ENCODE measurements around the gene ZNF207.
"Not testable (repeated sequence)": the region's sequence is repeated elsewhere in the genome, so short reads cannot be mapped to it uniquely, and the experiment has no call there.

Gene ZNF207

GRCh38 chr17:32335687-32336086, 14.3 kb upstream of the ZNF207 start:
- DNase-seq = no peak

- peak; percentile 48 for DNase-seq
These were observed 8.7 kb upstream of the ZNF207 start for GRCh38 chr17:32341141-32341856.

GRCh38 chr17:32341857-32342602, 7.9 kb upstream of the ZNF207 start, which contains the start of gene C17orf75:
Gene C17orf75 (minus strand): TSS chr17:32342173. CDS start chr17:32342139, 34 bp downstream.
- DNase-seq = peak; percentile 80

DNA sequence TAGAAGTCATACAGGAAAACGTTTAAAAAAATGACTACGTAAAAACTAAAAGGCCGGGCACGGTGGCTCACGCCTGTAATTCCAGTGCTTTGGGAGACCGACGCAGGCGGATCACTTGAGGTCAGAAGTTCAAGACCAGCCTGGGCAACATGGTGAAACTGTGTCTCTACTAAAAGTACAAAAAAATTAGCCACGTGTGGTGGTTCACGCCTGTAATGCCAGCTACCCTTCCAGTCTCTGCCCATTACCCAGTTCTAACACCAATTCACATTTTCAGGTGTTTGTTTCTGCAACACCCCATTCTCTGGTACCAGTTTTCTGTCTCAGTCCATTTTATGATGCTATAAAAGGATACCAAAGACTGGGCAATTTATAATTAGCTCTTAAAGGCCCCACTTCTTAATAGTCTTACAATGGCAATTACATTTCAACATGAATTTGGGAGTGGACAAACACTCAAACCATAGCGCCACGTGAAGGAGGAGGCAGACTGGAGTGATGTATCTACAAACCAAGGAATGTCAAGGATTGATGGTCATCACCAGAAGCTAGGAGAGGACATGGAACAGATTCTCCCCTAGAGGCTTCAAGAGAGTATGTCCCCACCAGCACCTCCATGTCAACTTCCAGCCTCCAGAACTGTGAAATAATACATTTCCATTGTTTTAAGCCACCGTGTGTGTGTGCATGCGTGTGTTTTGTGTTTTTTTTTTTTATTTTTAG, 7.2 kb upstream of the ZNF207 start:
- no peak for DNase-seq

DNA sequence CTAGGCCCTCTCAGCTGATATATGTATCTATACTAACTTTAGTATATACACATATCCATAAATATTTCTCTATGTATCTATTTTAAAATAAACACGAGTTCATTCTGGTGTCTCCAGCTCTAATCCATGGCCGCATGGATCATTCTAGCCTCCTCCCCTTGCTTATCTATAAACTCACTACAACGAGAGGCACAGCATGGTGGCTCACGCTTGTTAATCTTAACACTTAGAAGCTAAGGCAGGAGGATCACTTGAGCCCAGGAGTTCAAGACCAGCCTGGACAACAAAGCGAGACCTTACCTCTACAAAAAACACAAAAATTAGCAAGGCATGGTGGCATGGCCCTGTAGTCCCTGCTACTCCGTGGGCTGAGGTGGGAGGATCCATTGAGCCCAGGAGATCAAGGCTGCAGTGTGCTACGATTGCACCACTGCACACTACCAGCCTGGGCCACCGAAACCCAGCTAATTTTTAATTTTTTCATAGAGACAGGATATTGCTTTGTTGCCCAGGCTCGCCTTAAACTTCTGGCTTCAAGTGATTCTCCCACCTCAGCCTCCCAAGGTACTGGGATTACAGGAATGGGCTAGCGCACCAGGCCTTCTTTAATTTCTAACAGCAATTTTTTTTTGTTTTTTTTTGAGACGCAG, 3.9 kb upstream of the ZNF207 start:
- no peak for DNase-seq

DNA sequence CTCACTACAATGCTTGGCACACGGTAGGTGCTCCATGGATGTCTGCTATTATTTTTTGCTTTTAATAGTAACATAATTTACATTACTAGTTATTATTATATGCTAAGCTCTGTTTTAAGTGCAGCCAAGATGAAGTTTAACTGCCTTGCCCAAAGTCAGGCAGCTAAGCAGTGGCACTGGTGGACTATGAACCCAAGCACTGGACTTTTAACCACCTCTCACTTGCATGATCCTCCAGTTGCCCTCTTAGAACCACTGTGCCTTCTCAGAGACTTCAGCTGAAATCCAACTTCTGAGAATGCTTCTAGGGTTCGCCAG, 1.5 kb upstream of the ZNF207 start:
- no peak for DNase-seq

DNA sequence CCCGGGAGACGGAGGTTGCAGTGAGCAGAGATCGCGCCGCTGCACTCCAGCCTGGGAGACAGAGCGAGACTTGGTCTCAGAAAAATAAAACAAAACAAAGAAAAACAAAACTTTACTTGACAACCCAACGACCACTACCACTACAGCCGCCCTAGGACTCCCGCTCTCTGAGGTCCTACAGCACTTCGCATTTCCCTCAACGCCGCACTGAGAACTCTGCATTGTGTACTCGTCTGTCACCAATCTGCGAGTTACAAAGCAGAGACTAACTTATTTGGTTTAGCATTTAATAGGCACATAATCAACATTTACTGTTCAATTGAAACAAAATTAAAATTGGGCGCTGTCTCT, 479 bp upstream of the ZNF207 start:
- DNase-seq = no peak

DNA sequence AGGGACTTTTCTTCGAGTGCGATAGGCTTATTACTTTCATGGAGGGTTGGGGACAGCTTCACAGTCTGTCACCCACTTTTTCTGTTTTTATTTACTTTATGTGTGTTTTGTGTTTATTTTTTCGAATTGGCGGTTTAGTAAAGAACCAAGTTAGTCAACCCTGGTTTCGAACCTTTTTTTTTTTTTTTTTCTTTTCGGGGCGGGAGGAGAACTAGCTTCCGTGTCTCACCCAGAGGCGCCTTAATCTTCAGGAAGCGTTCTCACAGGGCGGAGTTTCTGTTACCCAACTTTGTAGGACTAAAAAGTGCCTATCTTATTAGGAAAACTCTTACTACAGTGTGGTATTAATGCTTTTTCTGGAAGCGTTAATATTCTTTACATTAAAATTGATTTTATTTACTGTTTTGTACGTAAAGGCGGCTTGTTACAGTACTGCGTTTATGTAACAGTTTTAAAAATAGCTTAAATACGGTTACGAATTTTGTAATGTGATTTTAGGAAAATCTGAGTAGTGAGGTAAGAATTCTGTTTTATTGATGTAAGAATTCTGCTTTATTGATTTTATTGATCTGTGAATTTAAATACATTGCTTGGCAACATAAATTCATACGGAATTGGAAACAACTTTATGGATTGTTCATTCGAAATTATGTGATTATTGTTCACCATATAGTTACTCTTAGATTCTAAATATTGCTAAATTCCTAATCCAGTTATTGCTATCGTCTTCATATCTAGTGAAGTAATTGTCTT, 885 bp downstream of the ZNF207 start:
- DNase-seq = peak; percentile 26

- DNase-seq = not testable (repeated sequence)
These were observed 2.8 kb downstream of the ZNF207 start for GRCh38 chr17:32352734-32353133.

GRCh38 chr17:32355649-32356377, 5.9 kb downstream of the ZNF207 start:
- DNase-seq = no peak

DNA sequence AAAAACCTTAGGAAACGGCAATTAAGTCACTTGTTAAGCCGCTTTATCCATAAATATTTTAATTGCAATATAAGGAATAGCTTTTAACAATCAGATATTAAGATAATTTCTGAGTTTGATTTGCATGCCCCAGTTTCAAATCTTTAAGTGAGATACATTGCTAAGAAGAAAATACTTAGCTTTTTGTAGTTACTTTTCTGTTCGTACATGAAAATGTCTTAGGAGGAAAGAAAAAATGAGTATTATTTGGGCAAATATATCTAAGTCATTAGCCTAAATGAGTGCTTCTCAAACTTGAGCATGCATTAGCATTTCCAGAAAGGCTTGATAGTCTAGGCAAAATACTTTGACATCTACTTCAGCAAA, 6.4 kb downstream of the ZNF207 start:
- DNase-seq = no peak

DNA sequence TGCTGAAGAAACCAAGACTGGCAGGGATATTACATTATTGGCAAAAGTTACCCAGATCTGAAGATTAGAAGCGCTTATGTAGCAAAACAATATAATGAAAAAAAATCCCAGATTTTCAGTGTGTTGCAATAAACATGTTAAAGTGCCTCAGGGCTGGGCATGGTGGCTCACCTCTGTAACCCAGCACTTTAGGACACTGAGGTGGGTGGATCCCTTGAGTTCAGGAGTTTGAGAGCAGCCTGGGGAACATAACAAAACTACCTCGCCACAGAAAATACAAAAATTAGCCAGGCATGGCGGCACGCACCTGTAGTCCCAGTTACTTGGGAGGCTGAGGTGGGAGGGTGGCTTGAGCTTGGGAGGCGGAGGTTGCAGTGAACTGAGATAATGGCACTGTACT, 6.8 kb downstream of the ZNF207 start:
- DNase-seq = no peak

DNA sequence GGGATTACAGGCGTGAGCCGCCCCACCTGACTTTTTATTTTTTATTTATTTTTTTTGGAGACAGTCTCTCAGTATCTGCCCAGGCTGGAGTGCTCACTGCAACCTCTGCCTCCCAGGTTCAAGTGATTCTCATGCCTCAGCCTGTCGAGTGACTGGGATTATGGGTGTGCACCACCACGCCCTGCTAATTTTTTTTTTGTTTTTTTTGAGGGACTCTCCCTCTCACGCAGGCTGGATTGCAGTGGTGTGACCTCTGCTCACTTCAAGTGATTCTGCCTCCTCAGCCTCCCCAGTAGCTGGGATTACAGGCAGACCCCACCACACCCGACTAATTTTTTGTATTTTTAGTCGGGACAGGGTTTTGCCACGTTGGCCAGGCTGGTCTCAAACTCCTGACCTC, 7.7 kb downstream of the ZNF207 start:
- DNase-seq = no peak

DNA sequence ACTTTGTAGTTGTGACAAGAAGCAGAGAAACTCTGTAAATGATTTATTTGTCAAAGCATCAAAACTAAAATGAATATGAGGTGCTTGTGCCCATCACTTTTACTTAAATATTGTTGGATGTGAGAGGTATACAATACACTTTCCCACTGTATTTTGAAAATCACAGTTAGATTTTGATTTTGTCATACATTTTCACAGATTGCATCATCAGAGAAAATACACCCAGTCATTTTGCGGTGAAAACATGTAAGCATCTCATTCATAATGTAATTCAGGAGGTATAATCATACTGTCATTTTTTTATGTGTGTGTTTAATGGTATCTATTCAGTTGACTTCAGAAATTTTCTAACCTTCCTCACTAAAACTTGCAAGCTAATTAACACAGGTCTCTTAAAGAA, 11.3 kb downstream of the ZNF207 start:
- DNase-seq = no peak

GRCh38 chr17:32370426-32370825, 20.5 kb downstream of the ZNF207 start:
- DNase-seq = no peak

GRCh38 chr17:32382526-32383223, 32.7 kb downstream of the ZNF207 start:
- no peak for DNase-seq

- DNase-seq = no peak
These were observed 34.0 kb downstream of the ZNF207 start for GRCh38 chr17:32383926-32384434.

- DNase-seq = no peak
These were observed 35.2 kb downstream of the ZNF207 start for GRCh38 chr17:32385121-32385520.

- no peak for DNase-seq
These were observed 36.0 kb downstream of the ZNF207 start for GRCh38 chr17:32385971-32386370.

DNA sequence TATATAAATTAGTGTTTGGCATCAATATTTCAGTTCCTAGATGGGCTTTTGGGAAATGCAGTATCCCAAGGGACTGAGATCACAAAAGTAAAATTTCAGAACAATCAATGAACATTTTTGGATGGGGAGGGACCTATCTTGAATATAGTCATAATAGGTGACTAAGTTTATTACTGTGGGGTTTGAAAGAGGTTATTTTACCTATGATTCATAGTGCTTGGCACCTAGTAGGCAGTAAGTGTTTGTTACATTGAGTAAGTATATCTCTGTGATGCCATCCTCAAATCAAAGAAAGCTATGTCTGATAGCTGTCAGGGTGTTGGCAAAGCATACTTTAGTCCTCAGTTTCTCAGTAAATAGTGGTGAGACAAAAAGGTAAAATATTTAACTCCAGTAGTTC, 36.9 kb downstream of the ZNF207 start:
- no peak for DNase-seq

DNA sequence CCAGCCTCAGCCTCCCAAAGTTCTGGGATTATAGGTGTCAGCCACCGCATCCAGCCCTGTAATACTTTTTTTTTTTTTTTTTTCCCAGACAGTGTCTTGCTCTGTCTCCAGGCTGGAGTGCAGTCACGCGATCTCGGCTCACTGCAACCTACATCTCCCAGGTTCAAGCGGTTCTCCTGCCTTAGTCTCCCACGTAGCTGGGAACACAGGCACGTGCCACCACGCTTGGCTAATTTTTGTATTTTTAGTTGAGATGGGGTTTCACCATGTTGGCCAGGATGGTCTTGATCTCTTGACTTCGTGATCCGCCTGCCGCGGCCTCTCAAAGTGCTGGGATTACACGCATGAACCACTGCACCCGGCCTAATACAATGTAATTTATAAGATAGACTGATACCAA, 38.2 kb downstream of the ZNF207 start:
- not testable (repeated sequence) for DNase-seq
